GM12875 (cell line): Measurements from ENCODE around the gene RGS3.

Experiments
- H3K4me3 ChIP-seq: one replicate; pipeline ENCODE4 v1.5.1; 2011; ENCODE audit warnings: low read depth, low read length, control low read depth
- CTCF ChIP-seq: IDR thresholded peaks from 2 replicates; pipeline ENCODE4 v1.5.1; 2011; ENCODE audit warnings: low read depth, mild to moderate bottlenecking, control low read depth, inconsistent platforms, low read length, moderate library complexity, borderline replicate concordance; ENCODE audit not compliant: insufficient read depth

Gene RGS3

GRCh38 chr9:113533335-113534225 lies 70.1 kb downstream of the RGS3 start:
- H3K4me3 ChIP-seq: no peak overlapping the region
- no peak for TF ChIP-seq CTCF

- H3K4me3 ChIP-seq: no peak overlapping the region
- no peak for TF ChIP-seq CTCF
Observed at GRCh38 chr9:113535756-113536155, 72.2 kb downstream of the RGS3 start.

- TF ChIP-seq CTCF: no peak
- no peak overlapping the region for H3K4me3 ChIP-seq
Observed at GRCh38 chr9:113536166-113536482, 72.6 kb downstream of the RGS3 start.

GRCh38 chr9:113536483-113537228 lies 73.1 kb downstream of the RGS3 start:
- no peak for TF ChIP-seq CTCF
- no peak overlapping the region for H3K4me3 ChIP-seq

GRCh38 chr9:113537229-113537810 lies 73.8 kb downstream of the RGS3 start:
- no peak overlapping the region for H3K4me3 ChIP-seq
- no peak for TF ChIP-seq CTCF

- TF ChIP-seq CTCF: no peak
- H3K4me3 ChIP-seq: no peak overlapping the region
Observed at GRCh38 chr9:113538131-113538530, 74.6 kb downstream of the RGS3 start.
